ENCODE data around the gene ARID1B.

Gene ARID1B

GRCh38 chr6:157152556-157152955 is 375.4 kb downstream of the ARID1B start:
- TF ChIP-seq CTCF (IDR thresholded peaks at IDR 0.05; ENCODE audit: extremely low read depth, missing control alignments) = no peak
- no peak for DNase-seq (ENCODE audit: low spot score)

- DNase-seq (ENCODE audit: low spot score) = no peak
These were observed 378.6 kb downstream of the ARID1B start for GRCh38 chr6:157155804-157156203.

GRCh38 chr6:157157258-157157657 is 380.1 kb downstream of the ARID1B start:
- no peak for TF ChIP-seq CTCF (IDR thresholded peaks at IDR 0.05; ENCODE audit: extremely low read depth, missing control alignments)
- no peak for DNase-seq (ENCODE audit: low spot score)

More at GRCh38 chr6:157155804-157156203, 378.6 kb downstream of the ARID1B start:
- TF ChIP-seq CTCF (IDR thresholded peaks at IDR 0.05; ENCODE audit: extremely low read depth, missing control alignments) = no peak

- TF ChIP-seq CTCF (IDR thresholded peaks at IDR 0.05; ENCODE audit: extremely low read depth, missing control alignments) = no peak
- no peak for DNase-seq (ENCODE audit: low spot score)
These were observed 381.3 kb downstream of the ARID1B start for GRCh38 chr6:157158456-157158855.

- no peak for TF ChIP-seq CTCF (IDR thresholded peaks at IDR 0.05; ENCODE audit: extremely low read depth, missing control alignments)
- DNase-seq (ENCODE audit: low spot score) = no peak
These were observed 381.7 kb downstream of the ARID1B start for GRCh38 chr6:157158897-157159296.

- no peak for DNase-seq (ENCODE audit: low spot score)
- no peak for TF ChIP-seq CTCF (IDR thresholded peaks at IDR 0.05; ENCODE audit: extremely low read depth, missing control alignments)
These were observed 382.2 kb downstream of the ARID1B start for GRCh38 chr6:157159348-157159747.

GRCh38 chr6:157161912-157162311 is 384.7 kb downstream of the ARID1B start:
- TF ChIP-seq CTCF (IDR thresholded peaks at IDR 0.05; ENCODE audit: extremely low read depth, missing control alignments) = no peak

More at GRCh38 chr6:157161912-157162311, 384.7 kb downstream of the ARID1B start:
- DNase-seq (ENCODE audit: low spot score) = no peak
